HUES6 (cell line): ENCODE results near the gene ATP5F1A.
A peak's percentile ranks its signal among the peaks of the same experiment; 100 is the strongest.
"Not testable (repeated sequence)": the region's sequence is repeated elsewhere in the genome, so short reads cannot be mapped to it uniquely, and the experiment has no call there.

Experiments used
- H3K27ac ChIP-seq: 2 replicates; pipeline ENCODE4 v1.7.0; 2013; ENCODE audit warnings: low read depth, mild to moderate bottlenecking, low read length, inconsistent platforms
- H3K27me3 ChIP-seq: 2 replicates; pipeline ENCODE4 v1.6.1; 2013; ENCODE audit warnings: low read length; ENCODE audit not compliant: control insufficient read depth, insufficient read depth
- H3K36me3 ChIP-seq: 2 replicates; pipeline ENCODE4 v1.6.1; 2013; ENCODE audit warnings: low read length; ENCODE audit not compliant: control insufficient read depth, insufficient read depth
- H3K4me1 ChIP-seq: 2 replicates; pipeline ENCODE4 v1.6.1; 2013; ENCODE audit warnings: low read length; ENCODE audit not compliant: control insufficient read depth, insufficient read depth
- H3K4me3 ChIP-seq: 2 replicates; pipeline ENCODE4 v1.5.1; 2013; ENCODE audit warnings: low read depth, low read length
- H3K9ac ChIP-seq: one replicate; pipeline ENCODE4 v1.6.1; 2013; ENCODE audit warnings: mild to moderate bottlenecking, low read length
- H3K9me3 ChIP-seq: 2 replicates; pipeline ENCODE4 v1.6.1; 2013; ENCODE audit warnings: low read depth, low read length; ENCODE audit not compliant: control insufficient read depth, insufficient read depth

The ATP5F1A gene

DNA sequence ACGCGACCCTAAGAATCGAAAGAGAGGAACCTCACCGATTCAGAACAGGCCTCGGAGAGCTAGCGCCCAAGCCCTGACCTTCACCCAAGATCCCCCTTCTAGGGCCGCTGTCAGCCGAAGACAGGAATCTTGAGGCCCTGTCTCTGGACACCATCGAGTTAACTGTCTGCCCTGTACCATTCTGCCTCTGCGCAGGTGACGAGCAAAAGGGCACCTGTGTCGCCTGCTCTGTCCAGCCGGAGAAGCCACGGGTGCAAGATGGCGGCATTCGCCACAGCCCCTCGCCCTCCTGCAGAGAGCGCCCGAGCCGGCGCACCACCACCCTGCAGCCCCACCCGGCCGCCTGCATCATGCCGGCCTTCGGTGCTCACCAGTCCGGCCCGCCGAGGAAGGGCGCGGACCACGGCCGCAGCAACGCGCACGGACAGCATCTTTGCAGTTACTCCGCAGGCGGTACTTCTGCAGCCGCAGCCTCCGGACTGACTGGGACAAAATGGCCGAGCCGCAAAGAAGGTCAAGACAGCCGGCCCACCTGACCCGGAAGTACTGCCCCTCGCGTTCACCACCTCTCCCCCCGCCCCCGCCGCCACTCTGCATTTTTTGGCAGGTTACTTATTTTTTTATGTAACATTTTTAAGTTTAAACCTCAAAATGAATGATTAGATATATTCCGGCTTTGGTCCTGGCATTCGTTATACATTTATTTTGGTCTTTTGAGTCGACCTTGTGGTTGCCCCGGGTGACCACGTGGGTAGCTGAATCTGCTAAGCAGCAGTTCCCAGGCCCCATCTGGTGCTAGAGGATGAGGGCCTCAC is at the start of gene ATP5F1A:
ATP5F1A (minus strand) TSS at position 496 of the 815 bp plus-strand sequence; CDS start at position 431, 65 bp downstream.
- H3K4me1 ChIP-seq = peaks cover 8% of the 10 kb centered on the region
- H3K9ac ChIP-seq = peak within 1 kb of the TSS; percentile 92
- H3K4me3 ChIP-seq = peak within 1 kb of the TSS; percentile 93
- peak within 1 kb of the TSS; percentile 91 for H3K27ac ChIP-seq
- peaks cover 27% of the 10 kb centered on the region for H3K36me3 ChIP-seq
- no peaks in the 10 kb centered on the region for H3K9me3 ChIP-seq
- no peaks in the 10 kb centered on the region for H3K27me3 ChIP-seq

DNA sequence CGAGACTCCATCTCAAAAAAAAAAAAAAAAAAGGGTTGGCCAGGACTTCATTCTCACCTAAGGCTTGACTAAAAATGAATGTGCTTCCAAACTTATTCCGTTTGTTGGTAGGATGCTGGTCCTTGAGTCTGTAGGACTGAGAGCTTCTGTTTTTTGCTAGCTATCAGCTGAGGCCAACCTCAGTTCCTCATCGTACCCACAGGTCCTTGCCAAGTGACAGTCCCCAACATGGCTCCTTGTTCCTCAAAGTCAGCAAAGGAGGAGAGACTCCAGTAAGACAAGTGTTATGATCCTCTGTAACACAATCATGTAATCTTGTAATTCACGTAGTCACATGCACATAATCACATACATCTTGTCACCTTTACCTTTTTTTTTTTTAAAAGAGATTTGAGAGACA is 43.1 kb upstream of the ATP5F1A start:
- no peaks in the 10 kb centered on the region for H3K9me3 ChIP-seq
- no peaks in the 10 kb centered on the region; the same call in 1 of the 2 replicates for H3K4me1 ChIP-seq
- H3K9ac ChIP-seq = no peak overlapping the region
- H3K36me3 ChIP-seq = no peaks in the 10 kb centered on the region
- no peak overlapping the region for H3K27ac ChIP-seq
- no peak overlapping the region for H3K4me3 ChIP-seq
- no peaks in the 10 kb centered on the region for H3K27me3 ChIP-seq

- Histone ChIP-seq H3K4me1 (no peaks in the 10 kb centered on the region; the same call in 1 of the 2 replicates), H3K4me3 (no peak overlapping the region), H3K27ac (no peak overlapping the region), H3K36me3 (no peaks in the 10 kb centered on the region), H3K9me3 (no peaks in the 10 kb centered on the region), H3K9ac (no peak overlapping the region), H3K27me3 (no peaks in the 10 kb centered on the region)
Measured at GRCh38 chr18:46140173-46140572, 42.1 kb upstream of the ATP5F1A start.

- Histone ChIP-seq H3K36me3 (peaks cover under 1% of the 10 kb centered on the region; the same call in 1 of the 2 replicates), H3K4me3 (no peak overlapping the region), H3K4me1 (peaks cover 3% of the 10 kb centered on the region), H3K9me3 (no peaks in the 10 kb centered on the region), H3K27ac (no peak overlapping the region), H3K9ac (no peak overlapping the region), H3K27me3 (no peaks in the 10 kb centered on the region)
Measured at GRCh38 chr18:46134920-46135675, 37.0 kb upstream of the ATP5F1A start.

GRCh38 chr18:46133534-46133933 is 35.4 kb upstream of the ATP5F1A start:
- Histone ChIP-seq H3K4me1 (peaks cover 3% of the 10 kb centered on the region), H3K27me3 (no peaks in the 10 kb centered on the region), H3K4me3 (no peak overlapping the region), H3K36me3 (peaks cover 16% of the 10 kb centered on the region), H3K9ac (no peak overlapping the region), H3K9me3 (no peaks in the 10 kb centered on the region), H3K27ac (no peak overlapping the region)

GRCh38 chr18:46130549-46130948 is 32.5 kb upstream of the ATP5F1A start:
- not testable (repeated sequence) for H3K4me1 ChIP-seq, H3K27ac ChIP-seq, H3K9me3 ChIP-seq, H3K4me3 ChIP-seq, H3K27me3 ChIP-seq, H3K9ac ChIP-seq
- H3K36me3 ChIP-seq = peaks cover 42% of the 10 kb centered on the region

DNA sequence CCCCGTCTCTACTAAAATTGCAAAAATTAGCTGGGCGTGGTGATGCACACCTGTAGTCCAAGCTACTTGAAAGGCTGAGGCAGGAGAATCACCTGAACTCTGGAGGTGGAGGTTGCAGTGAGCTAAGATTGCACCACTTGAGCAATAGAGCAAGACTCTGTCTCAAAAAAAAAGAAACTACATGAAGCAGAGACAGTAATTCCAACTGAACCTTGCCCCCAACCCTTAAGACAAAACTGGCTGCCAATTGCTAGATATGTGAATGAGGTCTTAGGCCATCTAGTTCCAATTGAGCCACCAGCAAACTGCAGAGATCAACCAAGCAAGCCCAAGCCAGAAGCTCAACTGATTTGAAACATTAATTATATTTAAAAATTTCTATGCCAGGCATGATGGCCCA is 32.0 kb upstream of the ATP5F1A start:
- Histone ChIP-seq H3K4me1 (peaks cover 3% of the 10 kb centered on the region; the same call in 1 of the 2 replicates), H3K27me3 (no peaks in the 10 kb centered on the region), H3K4me3 (no peak overlapping the region), H3K9me3 (no peaks in the 10 kb centered on the region), H3K9ac (no peak overlapping the region), H3K36me3 (peaks cover 43% of the 10 kb centered on the region), H3K27ac (no peak overlapping the region)

GRCh38 chr18:46126625-46127024 is 28.5 kb upstream of the ATP5F1A start:
- H3K9ac ChIP-seq, H3K4me3 ChIP-seq, H3K27me3 ChIP-seq, H3K9me3 ChIP-seq, H3K4me1 ChIP-seq, H3K27ac ChIP-seq: not testable (repeated sequence)
- peaks cover 69% of the 10 kb centered on the region for H3K36me3 ChIP-seq

GRCh38 chr18:46113751-46114150 is 15.7 kb upstream of the ATP5F1A start:
- Histone ChIP-seq H3K4me3 (no peak overlapping the region), H3K36me3 (peaks cover 51% of the 10 kb centered on the region), H3K27me3 (no peaks in the 10 kb centered on the region), H3K9ac (no peak overlapping the region), H3K9me3 (no peaks in the 10 kb centered on the region), H3K4me1 (no peaks in the 10 kb centered on the region), H3K27ac (no peak overlapping the region)

GRCh38 chr18:46110406-46110805 is 12.3 kb upstream of the ATP5F1A start:
- Histone ChIP-seq H3K27ac (no peak overlapping the region), H3K9ac (no peak overlapping the region), H3K27me3 (no peaks in the 10 kb centered on the region), H3K9me3 (no peaks in the 10 kb centered on the region), H3K4me3 (no peak overlapping the region), H3K36me3 (peaks cover 62% of the 10 kb centered on the region), H3K4me1 (no peaks in the 10 kb centered on the region)

DNA sequence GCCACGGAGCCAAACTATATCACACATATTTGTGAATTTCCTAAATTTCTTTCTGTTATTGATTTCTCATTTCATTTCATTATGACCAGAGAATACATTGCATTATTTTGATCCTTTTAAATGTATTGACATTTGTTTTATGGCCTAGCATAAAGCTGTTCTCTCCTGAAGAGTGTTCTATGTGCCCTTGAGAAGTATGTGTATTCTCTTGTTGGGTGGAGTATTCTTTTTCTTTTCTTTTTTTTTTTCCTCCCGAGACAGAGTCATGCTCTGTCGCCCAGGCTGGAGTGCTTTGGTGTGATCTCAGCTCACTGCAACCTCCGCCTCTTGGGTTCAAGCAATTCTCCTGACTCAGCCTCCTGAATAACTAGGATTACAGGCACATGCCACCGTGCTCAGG is 11.3 kb upstream of the ATP5F1A start:
- H3K4me1 ChIP-seq = no peaks in the 10 kb centered on the region
- H3K9me3 ChIP-seq = no peaks in the 10 kb centered on the region
- H3K36me3 ChIP-seq = peaks cover 52% of the 10 kb centered on the region
- no peak overlapping the region for H3K4me3 ChIP-seq
- no peak overlapping the region for H3K9ac ChIP-seq
- H3K27me3 ChIP-seq = no peaks in the 10 kb centered on the region
- H3K27ac ChIP-seq = no peak overlapping the region
